ENCODE data around the gene SPOCK1.

The SPOCK1 gene

GRCh38 chr5:137336565-137337120 is 162.5 kb downstream of the SPOCK1 start:
- no peaks in the 10 kb centered on the region for H3K4me1 ChIP-seq (ENCODE audit: control insufficient read depth in 1 of 2, insufficient read depth in 1 of 2, low read depth in 1 of 2, low read length in 1 of 2)
- H3K4me3 ChIP-seq (ENCODE audit: low read depth in 1 of 2, low read length in 1 of 2) = no peak overlapping the region
- no peak for TF ChIP-seq CTCF (IDR thresholded peaks at IDR 0.05)
- H3K36me3 ChIP-seq = no peaks in the 10 kb centered on the region
- H3K27ac ChIP-seq = no peak overlapping the region
- no peaks in the 10 kb centered on the region for H3K9me3 ChIP-seq
- no peaks in the 10 kb centered on the region for H3K27me3 ChIP-seq

GRCh38 chr5:137336161-137336560 is 163.0 kb downstream of the SPOCK1 start:
- Histone ChIP-seq H3K36me3 (no peaks in the 10 kb centered on the region), H3K4me3 (ENCODE audit: low read depth in 1 of 2, low read length in 1 of 2) (no peak overlapping the region), H3K27ac (no peak overlapping the region), H3K4me1 (ENCODE audit: control insufficient read depth in 1 of 2, insufficient read depth in 1 of 2, low read depth in 1 of 2, low read length in 1 of 2) (no peaks in the 10 kb centered on the region), H3K27me3 (no peaks in the 10 kb centered on the region), H3K9me3 (no peaks in the 10 kb centered on the region)
- TF ChIP-seq CTCF (IDR thresholded peaks at IDR 0.05) = no peak

GRCh38 chr5:137335493-137335892 is 163.6 kb downstream of the SPOCK1 start:
- Histone ChIP-seq H3K4me1 (ENCODE audit: control insufficient read depth in 1 of 2, insufficient read depth in 1 of 2, low read depth in 1 of 2, low read length in 1 of 2) (no peaks in the 10 kb centered on the region), H3K27me3 (no peaks in the 10 kb centered on the region), H3K36me3 (no peaks in the 10 kb centered on the region), H3K4me3 (ENCODE audit: low read depth in 1 of 2, low read length in 1 of 2) (no peak overlapping the region), H3K9me3 (no peaks in the 10 kb centered on the region), H3K27ac (no peak overlapping the region)
- TF ChIP-seq CTCF (IDR thresholded peaks at IDR 0.05) = no peak

GRCh38 chr5:137333928-137334327 is 165.2 kb downstream of the SPOCK1 start:
- Histone ChIP-seq H3K27ac (no peak overlapping the region), H3K4me3 (ENCODE audit: low read depth in 1 of 2, low read length in 1 of 2) (no peak overlapping the region), H3K4me1 (ENCODE audit: control insufficient read depth in 1 of 2, insufficient read depth in 1 of 2, low read depth in 1 of 2, low read length in 1 of 2) (no peaks in the 10 kb centered on the region), H3K27me3 (no peaks in the 10 kb centered on the region), H3K9me3 (no peaks in the 10 kb centered on the region), H3K36me3 (no peaks in the 10 kb centered on the region)
- TF ChIP-seq CTCF (IDR thresholded peaks at IDR 0.05) = no peak

GRCh38 chr5:137333475-137333874 is 165.7 kb downstream of the SPOCK1 start:
- Histone ChIP-seq H3K4me1 (ENCODE audit: control insufficient read depth in 1 of 2, insufficient read depth in 1 of 2, low read depth in 1 of 2, low read length in 1 of 2) (no peaks in the 10 kb centered on the region), H3K27me3 (no peaks in the 10 kb centered on the region), H3K4me3 (ENCODE audit: low read depth in 1 of 2, low read length in 1 of 2) (no peak overlapping the region), H3K27ac (no peak overlapping the region), H3K9me3 (no peaks in the 10 kb centered on the region), H3K36me3 (no peaks in the 10 kb centered on the region)
- no peak for TF ChIP-seq CTCF (IDR thresholded peaks at IDR 0.05)

- no peaks in the 10 kb centered on the region for H3K9me3 ChIP-seq
- no peaks in the 10 kb centered on the region for H3K27me3 ChIP-seq
- H3K4me3 ChIP-seq (ENCODE audit: low read depth in 1 of 2, low read length in 1 of 2) = no peak overlapping the region
- no peak for TF ChIP-seq CTCF (IDR thresholded peaks at IDR 0.05)
- no peaks in the 10 kb centered on the region for H3K36me3 ChIP-seq
- no peaks in the 10 kb centered on the region for H3K4me1 ChIP-seq (ENCODE audit: control insufficient read depth in 1 of 2, insufficient read depth in 1 of 2, low read depth in 1 of 2, low read length in 1 of 2)
- H3K27ac ChIP-seq = no peak overlapping the region
Observed at GRCh38 chr5:137332296-137332695, 166.8 kb downstream of the SPOCK1 start.
